T-helper 1 cell (primary cell): Measurements from ENCODE around the gene CCDC54.
"Not testable (repeated sequence)": the region's sequence is repeated elsewhere in the genome, so short reads cannot be mapped to it uniquely, and the experiment has no call there.

Experiments used
- DNase-seq, 5 donors: peaks; one replicate each; pipeline ENCODE4 v3.0.0-alpha.2; 2012 to 2020
- total RNA-seq, 4 donors: gene quantifications; one replicate each; lab custom pipeline; 2026; lab: John Stamatoyannopoulos, UW

Gene CCDC54
- 0 reads per million in 4 donors for total RNA-seq

DNA sequence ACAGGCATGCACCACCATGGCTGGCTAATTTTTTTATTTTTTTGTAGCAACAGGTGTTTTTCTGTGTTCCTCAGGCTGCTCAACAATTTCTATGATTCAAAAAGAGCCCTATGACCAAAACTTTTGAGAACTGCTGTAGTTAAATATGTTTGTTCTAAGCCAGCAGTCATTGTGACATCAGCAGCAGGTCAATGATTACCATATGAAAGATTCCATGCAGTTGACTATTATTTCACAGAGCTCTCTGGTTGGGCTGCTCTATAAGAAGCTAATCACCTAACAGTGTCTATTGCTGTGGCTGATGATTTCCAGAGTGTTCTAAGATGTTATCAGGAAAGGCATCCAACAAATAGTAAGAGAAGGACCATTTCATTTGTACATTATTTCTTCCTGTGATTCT lies at the start of gene CCDC54:
TSS of gene CCDC54 (plus strand) at position 289 of the 400 bp plus-strand sequence. CDS start 149 bp downstream, outside the sequence.
- DNase-seq = no peak

DNA sequence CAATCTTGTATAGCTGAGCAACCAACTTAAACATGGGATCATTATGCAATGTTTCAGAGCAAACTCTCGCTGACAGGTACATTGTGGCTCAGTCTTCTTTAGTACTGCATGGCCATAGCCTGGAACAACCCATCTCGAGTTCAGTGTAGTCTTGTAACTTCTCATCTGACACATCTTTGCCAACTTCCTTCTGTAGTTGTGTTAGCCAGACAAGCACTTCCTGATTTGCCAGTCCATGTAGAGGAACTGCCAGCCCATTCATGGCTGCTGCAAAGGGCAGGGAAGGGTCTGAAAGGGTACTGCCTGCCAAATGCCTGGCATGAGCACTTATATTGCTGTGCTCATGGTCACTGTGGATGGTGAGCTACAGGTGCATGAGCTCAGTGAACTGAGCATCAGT lies 49.2 kb upstream of the CCDC54 start:
- DNase-seq = no peak

DNA sequence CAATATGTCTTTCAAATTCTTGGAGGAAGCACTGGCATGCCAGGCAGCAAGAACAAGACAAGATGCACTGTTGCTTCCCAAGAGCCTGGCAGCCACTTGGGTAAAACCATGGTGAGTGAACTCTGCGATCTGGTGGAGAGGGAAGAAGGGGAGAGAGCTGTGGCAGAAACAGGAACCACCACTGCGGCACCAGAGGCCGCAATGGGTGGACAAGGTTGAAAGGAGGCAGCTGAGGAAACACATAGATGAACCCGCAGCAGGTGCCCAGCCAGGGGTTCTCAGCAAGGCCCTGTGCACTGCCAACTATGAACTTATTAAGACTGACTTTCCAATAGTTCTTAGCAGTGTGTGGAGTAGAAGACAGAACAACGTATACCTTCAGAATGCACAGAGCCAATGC lies 48.2 kb upstream of the CCDC54 start:
- no peak for DNase-seq

DNA sequence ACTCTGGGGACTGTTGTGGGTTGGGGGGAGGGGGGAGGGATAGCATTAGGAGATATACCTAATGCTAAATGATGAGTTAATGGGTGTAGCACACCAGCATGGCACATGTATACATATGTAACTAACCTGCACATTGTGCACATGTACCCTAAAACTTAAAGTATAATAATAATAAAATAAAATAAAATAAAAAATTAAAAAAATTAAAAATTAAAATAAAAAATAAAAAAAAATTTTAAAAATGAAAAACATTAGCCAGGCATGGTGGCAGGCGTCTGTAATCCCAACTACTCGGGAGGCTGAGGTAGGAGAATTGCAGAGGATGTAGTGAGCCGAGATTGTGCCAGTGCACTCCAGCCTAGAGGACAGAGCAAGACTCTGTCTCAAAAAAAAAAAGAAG lies 37.5 kb upstream of the CCDC54 start:
- not testable (repeated sequence) for DNase-seq

DNA sequence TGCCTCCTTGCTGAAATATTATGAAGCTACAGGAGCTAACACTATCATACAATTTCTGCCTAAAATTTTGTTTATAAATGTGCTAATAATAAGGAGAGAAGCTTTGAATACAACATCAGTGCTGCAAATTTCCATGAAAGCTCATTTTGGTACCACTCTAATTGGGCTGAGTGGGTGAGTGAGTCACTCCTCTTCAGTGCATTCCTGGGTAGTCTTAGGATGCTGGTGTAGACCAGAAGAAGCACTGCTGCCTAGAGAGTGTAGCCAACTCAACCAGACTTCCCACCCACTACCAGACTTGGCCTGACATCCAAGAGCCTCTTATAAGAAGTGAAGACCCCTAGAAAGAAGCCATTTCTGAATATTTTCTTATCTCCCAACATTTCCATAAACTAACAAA lies 32.5 kb upstream of the CCDC54 start:
- no peak for DNase-seq

DNA sequence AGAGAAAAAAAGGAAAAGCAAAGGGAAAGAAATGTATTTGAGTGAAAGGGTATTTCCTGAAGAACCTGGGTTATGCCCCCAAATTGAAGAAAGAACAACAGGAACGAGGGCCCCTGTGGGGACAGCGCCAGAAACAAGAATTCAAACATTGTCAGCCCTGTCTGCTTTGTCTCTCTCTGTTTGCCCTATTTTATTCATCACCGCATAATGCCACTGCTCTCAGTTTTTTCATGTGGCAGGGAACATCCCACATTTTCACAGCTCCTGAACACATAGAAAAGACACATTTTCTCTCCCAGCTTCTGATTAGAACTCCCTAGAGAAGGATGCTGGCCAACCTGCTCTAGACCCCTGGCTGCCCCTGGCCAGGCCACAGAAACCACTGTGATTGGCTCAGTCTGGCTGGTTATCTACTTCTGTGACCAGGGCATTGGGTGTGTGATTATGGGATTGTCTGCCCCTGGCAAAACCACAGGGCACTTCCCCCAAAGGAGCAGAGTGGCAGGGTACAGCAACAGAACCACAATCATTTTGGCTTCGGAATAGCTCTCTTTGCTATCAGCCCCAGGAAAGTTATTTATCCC lies 31.3 kb upstream of the CCDC54 start:
- DNase-seq = no peak

DNA sequence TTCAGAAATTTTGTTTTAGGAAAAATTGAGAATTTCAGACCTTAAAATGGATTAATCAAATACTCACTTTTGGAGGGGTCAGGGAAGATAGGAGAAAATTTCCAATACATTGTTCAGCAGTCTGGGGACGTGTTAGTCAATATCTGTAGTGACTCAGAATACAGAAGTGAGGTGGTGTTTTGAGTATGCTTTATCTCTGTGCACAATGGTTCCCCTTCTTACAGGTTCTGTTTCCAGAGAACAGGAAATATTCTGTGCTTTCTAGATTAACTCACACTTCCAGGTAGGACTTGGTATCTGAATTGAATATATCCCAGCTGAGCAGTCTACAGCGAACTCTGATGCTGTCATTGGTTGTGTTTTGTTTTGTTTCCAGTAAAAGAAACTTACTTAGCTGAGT lies 30.7 kb upstream of the CCDC54 start:
- DNase-seq = no peak

DNA sequence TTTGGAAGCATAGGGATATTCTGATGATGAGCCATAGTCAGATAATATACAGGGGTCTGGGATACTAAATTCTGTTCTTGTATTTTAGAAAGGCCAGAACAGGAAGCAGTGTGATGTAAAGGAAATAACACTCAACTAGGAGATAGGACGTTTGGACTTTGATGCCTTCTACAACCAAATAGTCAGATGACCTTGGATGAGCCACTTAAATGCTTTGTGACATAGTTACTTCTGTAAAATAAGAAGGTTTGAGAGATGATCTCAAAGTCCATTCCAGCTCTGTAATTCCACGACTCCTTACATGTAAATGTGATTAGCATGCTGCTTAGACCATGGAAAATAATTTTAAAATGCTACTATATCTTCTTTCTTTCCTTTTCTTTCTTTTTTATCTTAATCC lies 29.5 kb upstream of the CCDC54 start:
- no peak for DNase-seq

DNA sequence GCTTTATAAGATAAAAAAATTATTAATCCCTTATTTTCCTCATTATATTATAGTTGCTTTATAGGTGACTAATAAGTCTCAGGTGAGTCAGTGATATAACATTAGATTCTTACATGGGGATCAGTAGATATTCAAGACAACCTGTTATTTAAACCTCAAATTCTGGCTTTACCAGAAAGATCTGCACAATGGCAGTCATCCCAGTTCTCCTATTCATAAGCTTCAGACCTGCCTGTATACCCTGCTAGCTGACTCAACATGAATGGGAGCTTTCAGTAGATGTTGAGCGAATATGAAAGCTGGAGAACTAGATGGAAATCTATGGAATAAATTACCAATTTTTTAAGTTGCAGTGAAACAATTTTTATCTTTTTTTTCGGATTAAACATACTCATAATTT lies 20.5 kb upstream of the CCDC54 start:
- no peak for DNase-seq

DNA sequence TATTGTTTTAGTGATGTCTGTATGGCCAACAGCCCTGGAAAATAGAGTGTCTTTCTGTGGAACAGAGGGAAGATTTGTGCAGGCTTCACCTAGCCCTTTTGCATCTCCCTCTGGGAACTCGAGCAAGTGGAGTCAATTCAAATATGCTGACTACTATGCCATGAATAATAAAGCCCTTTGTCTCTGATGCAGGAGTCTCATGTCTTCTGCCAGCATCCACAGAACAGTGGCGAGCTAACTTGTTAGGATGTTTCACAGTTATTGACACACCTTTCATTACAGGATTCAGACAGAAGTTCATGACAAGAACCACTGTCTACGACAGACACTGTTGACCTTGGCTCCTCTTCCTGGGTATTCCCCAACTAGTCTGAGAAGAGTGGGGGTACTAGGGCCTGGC lies 15.6 kb upstream of the CCDC54 start:
- no peak for DNase-seq

DNA sequence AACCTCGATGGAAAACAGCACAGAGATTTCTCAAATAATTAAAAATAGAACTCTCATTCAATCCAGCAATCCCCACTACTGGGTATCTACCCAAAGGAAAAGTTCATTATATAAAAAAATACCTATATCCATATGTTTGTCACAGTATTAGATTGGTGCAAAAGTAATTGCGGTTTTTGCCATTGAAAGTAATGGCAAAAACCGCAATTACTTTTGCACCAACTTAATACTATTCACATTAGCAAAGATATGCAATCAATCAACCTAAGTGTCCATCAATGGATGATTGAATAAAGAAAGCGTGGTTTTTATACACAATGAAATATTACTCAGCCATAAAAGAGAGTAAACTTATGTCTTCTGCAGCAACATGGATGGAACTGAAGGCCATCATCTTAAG lies 12.2 kb upstream of the CCDC54 start:
- no peak for DNase-seq

DNA sequence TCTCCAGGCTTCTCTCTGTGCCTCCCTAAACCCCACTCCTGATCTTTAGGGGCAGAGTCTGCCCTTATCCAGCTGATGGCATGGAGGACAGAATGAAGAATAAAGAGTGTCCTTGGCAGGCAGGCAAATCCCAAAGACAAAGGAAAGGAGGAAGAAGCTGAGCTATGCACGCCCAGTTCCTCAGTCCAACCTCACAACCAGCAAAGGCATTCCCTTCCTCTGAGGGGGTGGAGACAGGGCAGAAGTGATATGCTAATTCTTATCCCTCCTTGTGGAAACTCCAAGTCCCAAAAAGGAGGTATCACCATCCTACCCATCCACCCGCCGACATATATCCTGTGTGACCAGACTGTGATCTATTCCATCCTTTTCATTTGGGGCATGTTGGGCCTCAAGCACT lies 10.5 kb upstream of the CCDC54 start:
- no peak for DNase-seq

DNA sequence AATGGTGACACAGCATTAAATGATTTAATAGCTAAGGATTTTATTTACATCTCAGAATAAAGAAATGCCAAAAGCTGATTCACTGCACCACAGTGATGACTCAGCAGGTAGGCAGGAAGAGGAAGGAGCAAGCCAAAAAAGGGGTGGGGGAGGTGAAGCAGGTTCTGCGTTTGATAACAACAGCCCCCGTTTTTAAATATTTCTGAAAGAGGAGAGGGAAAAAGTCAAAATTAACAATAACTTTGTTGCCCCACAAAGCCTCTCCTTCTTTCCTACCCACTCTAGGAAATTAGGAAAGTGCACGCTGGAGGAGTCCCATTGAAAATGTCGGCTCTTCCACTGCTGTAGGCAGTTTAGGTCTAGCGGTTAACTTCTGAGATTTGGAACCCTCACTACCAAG lies 9.9 kb upstream of the CCDC54 start:
- DNase-seq = peak in 1 of 5 donors; percentile 37

DNA sequence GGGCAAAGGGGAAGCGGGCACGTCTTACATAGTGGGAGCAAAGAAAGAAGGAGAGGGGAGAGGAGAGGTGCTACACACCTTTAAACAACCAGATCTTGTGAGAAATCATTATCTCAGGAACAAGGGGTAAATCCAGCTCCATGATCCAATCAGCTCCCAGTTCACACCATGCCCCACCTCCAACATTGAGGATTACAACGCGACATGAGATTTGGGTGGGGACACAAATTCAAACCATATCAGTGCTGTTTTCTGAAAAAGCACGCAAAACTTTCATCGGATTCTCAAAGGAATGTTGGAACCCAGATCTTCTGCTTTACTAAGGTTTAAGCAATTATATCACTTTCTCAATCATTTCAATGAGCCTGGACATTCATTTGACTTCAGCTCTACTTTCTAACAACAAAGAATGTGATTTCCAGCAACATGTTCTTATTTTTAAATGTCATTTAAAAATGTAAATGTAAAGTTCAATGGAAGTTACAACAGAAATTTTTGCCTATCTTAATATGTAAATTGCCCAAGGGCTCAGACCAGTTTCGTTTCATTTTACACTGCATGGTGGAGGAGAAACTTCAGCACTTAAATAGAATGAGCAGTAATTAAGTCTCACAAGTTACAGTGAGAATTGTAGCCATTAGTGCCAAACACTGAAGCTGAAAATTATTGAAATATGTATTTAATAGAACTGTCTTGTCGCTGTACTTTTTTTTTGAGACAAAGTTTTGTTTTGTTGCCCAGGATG lies 8.4 kb upstream of the CCDC54 start:
- DNase-seq = no peak

DNA sequence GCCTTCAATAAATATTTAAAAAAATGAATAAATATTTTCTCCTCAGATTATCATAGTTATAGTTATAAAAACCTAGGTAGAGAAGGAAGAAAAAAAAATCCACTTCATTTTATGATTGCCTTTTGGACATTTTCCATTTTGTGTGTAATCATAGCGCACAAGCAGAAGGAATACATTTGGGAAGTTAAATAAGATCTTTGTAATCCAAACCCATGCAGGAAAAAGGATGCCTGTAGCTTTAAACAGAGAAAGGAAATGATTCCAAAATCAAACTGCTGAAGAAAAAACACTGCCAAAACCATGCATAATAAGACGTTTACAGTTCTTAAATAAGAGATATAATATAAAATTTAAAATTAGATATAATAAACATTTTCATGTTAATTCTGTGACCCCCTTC lies 7.4 kb upstream of the CCDC54 start:
- no peak for DNase-seq

DNA sequence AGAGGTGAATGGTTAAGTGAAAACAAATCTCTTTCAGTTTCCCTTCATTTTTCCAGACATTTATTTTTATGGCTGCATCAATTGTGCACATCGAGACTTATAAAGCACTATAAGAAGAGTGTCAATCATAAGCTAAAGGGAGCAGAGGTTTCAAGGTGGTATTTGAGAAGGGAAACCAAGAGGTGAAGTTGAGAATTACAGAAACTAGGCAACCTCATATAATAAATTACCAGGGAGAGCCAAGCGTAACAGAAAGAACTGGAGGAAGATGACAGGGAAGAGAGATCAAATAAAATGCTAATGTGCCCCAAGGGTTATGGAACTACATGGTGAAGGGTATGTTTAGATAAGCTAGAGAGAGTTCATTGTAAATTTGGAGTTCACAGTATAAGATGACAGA lies 6.3 kb upstream of the CCDC54 start:
- no peak for DNase-seq

DNA sequence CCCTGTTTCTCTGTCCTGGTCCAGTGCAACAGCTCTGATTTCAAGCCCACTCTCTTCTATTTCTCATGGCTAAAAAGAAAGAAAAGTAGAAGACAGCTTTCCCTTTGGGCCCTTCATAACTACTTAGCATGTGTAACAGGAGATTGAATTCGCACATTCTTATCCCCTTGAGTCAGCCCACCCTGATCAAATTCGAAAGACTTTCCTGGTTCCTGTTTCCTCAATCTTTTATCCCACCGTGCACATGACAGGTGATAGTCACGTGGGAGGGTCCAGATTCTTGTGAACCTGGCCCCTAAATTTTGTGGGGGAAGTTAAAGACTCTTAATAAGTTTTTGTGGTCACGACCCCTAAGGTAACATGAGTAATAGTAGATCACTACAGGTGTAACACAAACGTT lies 4.7 kb upstream of the CCDC54 start:
- no peak for DNase-seq

DNA sequence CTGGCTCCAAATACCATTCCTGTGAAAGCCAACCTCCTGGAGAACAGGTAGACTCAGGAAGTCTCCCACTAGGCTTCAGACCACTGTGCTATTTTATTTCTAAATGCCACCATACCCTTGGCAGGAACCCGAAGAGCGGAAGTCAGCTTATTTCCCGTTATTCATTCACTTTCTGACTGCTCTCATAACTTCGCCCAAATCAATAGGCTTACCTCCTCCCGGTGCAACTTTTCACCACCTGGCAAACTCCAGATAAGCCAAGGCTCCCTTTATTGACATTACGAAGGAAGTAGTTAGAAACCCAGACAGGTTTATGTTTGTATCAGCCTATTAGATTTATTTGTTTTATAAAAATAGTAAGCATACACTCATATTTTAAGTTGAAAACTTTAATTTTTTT lies 3.3 kb upstream of the CCDC54 start:
- DNase-seq = no peak

DNA sequence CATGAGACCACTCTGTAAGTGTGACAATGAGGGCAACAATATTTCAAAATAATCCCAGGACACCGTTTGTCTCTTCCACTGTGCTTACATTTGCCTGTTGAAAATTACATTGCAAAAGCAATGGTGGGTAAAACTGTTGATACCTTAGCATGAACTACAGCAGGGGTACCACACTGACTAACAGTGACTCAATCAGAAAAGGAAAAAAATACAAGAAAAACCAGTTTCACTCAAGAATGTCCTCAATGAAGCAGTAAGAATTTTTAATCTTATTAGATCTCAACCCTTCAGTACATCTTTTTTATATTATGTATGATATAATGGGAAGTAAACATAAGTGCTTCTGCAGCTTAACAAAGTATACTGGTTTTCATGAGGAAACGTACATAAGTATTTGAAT lies 1.6 kb upstream of the CCDC54 start:
- no peak for DNase-seq

DNA sequence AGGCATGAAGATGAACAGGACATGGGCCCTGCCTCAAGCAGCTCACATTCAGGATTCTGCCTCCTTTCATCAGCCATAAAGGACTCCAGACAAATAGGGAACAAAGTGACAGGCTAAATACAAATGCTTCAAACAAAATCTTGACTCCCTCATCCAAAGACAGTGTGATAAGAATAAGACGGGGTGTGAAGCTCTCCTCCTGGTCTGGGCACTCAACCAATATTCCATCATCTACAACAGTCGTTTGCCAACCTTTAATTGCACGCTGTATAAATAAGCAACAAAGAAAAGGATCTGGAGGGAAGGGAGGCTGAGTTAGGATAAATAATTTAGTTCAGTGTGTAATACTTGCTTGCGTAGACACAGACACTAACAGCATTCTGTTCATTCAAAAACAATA lies 5.4 kb downstream of the CCDC54 start:
- no peak for DNase-seq

DNA sequence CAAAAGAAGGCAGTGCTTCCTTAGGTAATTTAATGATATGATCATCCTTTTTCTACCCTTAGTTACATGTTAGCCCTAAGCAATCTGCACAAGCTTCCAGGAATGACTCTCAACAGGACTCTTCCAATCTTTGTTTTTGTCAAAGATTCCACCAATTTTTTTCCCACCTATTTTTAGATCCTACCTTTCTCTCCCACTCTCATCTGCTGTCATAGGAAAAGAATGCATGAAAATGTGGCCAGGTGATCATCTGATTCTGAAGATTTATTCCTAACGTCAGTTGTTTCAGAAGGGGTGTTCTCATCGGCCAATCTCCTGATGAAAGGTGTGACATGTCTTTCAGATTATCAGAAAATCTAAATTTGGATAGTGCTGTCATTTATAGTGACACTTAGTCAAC lies 7.2 kb downstream of the CCDC54 start:
- DNase-seq = no peak

DNA sequence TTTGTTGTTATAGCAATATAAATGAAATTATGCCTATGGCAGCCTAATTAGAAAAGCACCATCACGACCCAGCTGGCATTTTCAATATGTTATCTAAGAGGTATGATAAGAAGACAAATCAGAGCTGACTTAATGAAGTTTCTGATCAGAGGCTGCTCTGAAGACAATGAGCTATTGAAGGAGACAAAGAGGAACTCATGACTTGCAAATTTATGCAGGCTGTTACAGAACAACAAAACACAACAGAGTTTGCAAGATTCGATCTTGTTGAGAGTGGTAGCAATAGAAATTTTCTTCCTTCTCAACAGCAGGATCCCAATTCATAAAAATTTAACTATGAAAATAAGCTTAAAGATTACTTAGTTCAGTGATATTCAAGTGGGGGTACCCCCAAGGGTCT lies 7.7 kb downstream of the CCDC54 start:
- DNase-seq = no peak

DNA sequence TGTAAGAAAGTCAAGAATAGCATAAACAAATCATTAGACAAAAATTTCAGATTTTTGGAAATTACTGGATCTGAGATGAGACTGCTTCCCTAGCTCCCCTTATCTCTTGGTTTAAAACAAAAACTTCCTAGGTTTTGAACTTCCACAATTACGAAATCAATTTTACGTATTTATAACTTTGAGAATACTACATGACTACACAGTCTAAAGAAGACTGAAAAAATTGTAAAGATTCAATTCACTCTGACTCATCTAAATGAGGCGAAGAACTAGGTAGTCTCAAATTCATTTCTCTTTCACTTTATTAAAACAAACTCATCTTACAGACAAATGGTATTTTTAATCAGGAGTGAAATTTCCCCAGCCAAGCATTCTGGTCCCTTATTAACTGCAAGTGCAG lies 10.3 kb downstream of the CCDC54 start:
- DNase-seq = no peak

DNA sequence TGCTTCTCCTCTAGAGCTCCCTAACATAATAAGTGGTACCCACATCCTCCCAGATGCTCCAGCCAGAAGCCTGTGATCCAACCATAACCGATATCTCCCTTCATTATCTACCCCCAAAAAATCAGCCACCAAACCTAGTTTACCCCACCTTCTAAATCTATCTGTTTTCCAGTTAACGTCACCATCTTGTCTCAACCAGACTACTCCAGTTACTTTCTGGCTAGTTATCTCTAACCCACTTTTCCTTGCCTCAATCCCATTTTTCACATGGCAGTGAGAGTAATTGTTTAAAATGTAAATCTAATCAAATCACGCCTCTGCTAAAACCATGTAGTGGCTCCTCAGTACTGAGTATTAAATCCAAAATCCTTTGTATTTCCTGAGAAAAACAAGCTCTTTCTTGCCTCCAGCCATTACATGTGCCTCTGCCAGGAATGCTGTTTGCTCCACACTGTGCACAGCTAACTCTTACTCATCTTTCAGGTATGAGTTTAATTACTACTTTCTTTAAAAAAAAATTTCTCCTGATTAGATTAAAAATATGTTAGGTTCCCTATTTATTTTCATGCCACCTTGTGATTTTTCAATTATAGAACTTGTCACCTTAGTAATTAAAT lies 15.4 kb downstream of the CCDC54 start:
- no peak for DNase-seq
